ENCODE measurements around the gene RASSF5.

RASSF5 gene

DNA sequence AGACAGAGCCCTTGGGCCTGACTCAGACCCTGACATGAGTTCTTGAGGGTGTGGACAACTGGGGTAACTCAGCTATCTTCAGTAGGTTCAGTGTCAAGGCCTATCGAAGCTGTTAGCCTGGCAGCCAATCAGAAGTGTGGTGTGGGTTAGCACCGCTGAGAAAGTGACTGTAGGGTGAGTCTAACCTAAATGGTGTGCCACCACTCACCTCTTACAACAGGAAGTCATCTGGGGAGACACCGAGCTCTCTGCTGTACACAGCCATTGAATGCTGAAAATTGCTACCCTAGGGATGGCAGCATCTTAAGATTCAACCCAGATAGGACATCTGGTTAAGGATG is 44.6 kb downstream of the RASSF5 start:
- DNase-seq: no peak

- no peak for DNase-seq
These were observed 46.9 kb downstream of the RASSF5 start for GRCh38 chr1:206554211-206554610.

GRCh38 chr1:206554701-206555472 is 47.6 kb downstream of the RASSF5 start:
- DNase-seq: no peak

DNA sequence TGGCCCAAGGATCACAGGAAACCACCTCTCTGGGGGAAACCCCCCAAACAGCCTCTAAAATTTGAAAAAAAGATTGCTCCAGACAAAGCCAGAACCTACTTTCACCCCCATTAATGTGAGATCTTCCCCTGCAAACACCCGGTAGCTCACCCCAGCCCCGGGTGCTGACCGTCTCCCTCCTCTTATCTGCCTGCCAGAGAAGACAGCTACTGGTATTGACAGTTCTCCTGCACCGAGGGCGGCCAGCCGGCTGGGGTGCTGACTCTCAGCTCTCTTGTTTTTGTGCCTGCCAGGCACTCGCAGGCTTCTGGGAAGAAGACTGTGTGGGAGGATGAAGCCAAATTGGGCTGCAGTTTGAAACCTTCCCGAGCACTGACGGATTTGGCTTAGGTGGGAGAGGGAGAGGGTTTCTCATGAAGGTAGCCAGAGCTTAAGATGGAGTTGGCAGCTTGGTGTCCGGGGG is 48.2 kb downstream of the RASSF5 start:
- no peak for DNase-seq

GRCh38 chr1:206556047-206556749 is 48.9 kb downstream of the RASSF5 start:
- DNase-seq: no peak

GRCh38 chr1:206556750-206557635 is 49.7 kb downstream of the RASSF5 start:
- no peak for DNase-seq

DNA sequence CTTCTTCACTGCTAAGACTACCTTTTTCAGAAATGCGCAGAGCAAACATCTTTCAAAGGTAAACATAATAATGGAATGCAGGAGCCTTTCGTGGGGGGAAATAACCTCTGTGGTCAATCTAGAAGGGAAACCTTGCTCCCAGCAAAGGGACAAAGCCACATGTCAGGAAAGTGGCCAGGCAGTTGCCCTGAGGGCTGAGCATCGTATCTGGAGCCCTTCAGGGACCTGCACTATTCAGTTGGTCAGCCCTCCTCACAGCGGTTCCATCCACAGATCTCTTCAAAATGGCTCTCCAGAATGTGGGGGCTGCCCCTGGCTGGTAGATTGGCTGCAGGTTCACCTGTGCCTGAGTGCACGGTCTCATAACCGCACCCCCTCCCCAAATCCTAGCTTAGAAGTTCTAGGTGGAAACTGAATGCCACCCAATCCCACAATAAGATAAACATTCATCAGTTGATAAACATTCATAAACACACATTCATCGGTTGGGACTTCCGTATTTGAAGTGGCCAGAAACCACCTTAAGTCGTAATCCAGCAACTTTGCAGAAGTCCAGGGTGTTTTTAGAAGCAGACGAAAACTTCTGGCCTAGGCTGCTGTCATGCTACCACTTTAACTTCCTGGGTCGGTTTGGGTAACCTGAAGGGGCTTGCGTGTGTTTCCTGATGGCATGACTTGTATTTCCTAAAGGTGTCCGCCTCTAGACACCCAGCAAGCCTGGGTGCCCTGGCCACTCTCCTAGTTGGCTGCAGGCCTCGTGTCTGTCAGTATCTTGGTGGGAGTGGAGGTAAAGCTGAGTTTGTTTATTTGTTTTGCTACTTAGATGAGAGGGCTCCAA is 50.5 kb downstream of the RASSF5 start:
- no peak for DNase-seq

- no peak for DNase-seq
These were observed 51.7 kb downstream of the RASSF5 start for GRCh38 chr1:206558794-206559671.

- DNase-seq: no peak
These were observed 52.3 kb downstream of the RASSF5 start for GRCh38 chr1:206559672-206559995.

GRCh38 chr1:206560007-206560716 is 52.8 kb downstream of the RASSF5 start:
- DNase-seq: no peak

DNA sequence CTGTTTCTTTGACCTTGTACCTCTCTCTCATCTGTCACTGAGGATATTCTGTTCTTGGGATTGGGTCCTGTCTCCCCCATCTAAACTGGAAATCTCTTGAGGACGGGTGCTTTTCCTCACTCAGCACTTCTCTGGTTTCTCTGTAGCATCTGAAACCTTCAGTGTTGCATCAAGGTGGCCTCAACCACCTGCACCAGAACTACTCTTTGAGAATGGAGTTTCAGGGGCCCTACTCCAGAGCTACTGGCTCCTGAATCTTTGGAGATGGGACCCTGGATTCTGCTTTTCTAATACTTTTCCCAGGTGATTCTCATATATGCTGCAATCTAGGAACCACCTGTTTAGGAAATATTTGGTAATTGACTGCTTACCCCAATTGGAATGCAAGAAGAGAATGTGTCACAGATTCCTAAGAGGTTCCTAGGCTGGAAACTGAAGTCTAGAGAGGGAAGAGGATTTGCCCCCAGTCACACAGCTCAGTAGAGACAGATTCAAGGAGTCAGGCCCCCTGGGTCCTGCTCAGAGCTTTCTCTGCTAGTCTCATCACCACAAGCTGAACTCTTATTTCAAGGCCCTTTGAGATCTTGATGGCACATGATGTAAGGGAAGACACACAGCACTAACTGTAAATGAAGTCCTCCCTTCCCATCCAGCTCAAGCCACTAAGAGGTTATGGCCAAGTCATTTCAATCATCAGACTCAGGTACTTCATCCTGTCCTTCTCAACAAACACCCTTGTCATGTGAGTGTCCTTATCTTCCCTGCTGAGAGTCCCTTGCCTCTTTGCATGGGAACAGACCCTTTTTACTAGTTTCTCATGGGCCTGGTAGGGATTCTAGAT is 56.3 kb downstream of the RASSF5 start:
- DNase-seq: no peak

DNA sequence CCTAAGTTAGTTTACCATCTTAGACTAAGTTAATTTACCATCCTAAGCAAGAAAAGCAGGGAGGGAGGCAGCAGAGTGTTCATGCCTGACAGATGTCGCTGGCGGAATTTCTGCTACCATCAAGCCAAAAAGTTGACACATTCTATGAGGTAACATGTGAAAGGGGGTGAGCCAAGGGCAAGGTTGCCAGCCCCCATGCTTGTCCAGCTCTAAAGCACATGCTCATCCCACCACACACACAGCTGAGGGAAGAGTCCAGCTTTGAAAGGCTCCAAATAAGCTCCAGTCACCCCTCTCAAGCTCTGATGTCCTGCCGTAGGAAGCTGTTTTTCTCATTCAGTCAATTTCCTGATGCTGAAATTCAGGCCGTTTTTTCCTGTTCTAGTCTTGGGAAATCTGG is 58.7 kb downstream of the RASSF5 start:
- DNase-seq: no peak

DNA sequence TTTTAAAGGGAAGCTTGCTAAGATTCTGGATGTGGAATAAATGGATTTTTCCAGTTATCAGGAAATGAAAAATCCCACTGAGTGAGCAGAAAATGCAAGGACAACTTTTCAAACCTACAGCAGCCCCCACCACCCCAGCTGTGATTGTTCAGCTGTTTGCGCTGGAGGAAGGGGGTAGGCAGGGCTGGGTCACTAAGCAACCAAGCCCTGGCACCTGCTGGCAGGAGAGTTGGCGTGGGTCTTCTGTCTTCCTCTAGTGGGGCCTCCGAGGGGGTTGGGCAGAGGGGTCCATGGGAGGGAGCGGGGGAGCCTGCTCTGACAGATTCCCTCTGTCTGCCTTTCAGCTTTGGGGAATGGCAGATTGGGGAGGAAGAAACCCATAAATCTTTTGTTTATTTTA is 59.7 kb downstream of the RASSF5 start:
- no peak for DNase-seq

- no peak for DNase-seq
These were observed 60.9 kb downstream of the RASSF5 start for GRCh38 chr1:206568256-206568655.

GRCh38 chr1:206568779-206569352 is 61.5 kb downstream of the RASSF5 start:
- no peak for DNase-seq

GRCh38 chr1:206569556-206569955 is 62.2 kb downstream of the RASSF5 start:
- DNase-seq: no peak

- no peak for DNase-seq
These were observed 63.2 kb downstream of the RASSF5 start for GRCh38 chr1:206570529-206570928.

DNA sequence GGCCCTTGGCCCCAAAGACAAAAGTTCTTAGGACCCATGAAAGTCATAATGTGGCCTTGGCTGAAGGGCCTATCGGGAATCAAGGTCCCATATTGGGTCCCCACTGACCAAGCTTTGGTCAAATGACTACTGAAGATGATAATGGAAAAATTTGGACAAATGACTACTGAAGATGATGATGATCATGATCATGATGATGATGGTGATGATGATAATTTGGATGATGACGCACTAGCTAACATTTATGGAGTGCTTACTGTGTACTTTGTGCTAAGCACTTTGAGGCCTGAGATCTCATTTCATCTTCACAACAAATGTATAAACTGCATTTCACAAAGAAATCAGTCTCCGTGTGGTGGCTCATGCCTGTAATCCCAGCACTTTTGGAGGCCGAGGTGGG is 65.5 kb downstream of the RASSF5 start:
- no peak for DNase-seq

DNA sequence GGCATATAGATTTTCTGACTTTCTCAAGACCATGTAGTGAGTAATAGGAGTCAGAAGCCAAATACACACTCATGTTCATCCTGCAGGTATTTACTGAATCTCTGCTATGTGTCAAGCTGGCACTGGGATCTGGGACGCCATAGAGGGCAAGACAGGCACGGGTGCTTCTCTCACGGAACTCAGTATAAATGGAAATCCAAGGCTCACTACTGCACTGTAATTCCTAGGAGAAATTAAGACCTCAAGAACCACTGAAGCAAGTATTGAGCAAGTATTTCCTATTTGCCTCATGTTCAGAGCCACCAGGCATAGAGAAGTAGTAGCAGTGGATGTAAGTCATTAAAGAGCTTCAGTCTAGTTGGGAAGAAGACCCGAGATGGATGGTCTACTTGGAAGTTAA is 66.0 kb downstream of the RASSF5 start:
- DNase-seq: no peak

GRCh38 chr1:206573762-206574161 is 66.4 kb downstream of the RASSF5 start:
- no peak for DNase-seq

All from cortex of kidney (tissue), 1 donor.